HCEC 1CT (cell line): Measurements from ENCODE around the gene ASZ1.
A peak's percentile ranks its signal among the peaks of the same experiment; 100 is the strongest.
"Not testable (repeated sequence)": the region's sequence is repeated elsewhere in the genome, so short reads cannot be mapped to it uniquely, and the experiment has no call there.

Experiments used
- DNase-seq: peaks from one replicate; pipeline ENCODE4 v3.0.0-alpha.2; 2017

ASZ1 gene

GRCh38 chr7:117427258-117427701, at the start of gene ASZ1:
Gene ASZ1, minus strand, starts transcription at chr7:117427493. Its CDS starts 33 bp downstream, at chr7:117427460.
- no peak for DNase-seq

DNA sequence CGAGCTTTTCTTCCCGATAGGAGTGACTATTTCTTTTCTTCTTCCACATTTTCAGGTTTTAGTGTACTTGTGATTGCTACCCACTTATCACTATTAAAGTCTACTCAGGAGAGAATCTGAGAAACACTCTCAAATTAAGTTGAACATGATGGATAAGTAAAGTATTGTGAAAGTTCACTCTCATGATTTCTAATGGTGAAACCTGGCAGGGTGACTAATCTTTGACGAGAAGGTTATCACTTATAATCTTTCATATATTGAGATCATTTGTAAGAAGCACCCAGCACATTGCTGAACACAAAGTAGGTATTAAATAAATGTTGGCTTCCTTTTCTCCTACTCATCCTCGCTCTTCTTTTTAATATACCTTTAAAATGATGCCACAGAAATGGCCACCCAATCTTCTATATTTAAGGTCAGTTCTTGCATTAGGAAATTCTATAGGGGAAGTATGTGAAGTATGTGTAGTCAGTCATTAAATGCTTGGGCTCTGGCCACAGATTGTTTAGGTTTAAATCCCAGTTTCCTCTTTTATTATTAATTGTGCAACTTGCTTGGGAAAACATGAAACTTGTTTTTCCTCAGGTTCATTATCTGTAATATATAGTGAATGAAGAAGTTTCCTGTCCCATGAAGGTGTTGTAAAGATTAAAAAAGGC, 49.4 kb upstream of the ASZ1 start:
- DNase-seq = no peak

- DNase-seq = no peak
Measured at GRCh38 chr7:117472335-117472734, 45.0 kb upstream of the ASZ1 start.

DNA sequence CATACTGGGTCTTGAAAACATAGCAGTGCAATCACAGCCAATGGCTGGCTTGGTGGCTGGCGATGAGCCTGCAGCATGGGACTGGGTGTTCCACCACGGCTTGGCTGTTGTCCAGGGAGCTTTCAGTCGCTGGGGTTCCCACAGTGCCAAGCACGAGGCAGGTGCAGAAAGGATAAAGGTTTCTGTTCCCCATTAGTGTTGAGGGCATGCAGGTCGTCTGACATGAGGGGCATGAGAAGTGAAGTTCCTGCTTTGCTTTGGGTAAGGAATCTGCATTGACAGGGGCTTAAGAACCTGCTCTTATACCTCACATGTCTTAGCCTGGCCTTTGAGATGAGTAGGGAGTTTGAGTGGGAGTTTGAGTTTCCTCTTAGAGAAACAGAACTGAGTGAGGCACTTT, 43.5 kb upstream of the ASZ1 start:
- no peak for DNase-seq

GRCh38 chr7:117468174-117468573, 40.9 kb upstream of the ASZ1 start:
- DNase-seq = no peak

DNA sequence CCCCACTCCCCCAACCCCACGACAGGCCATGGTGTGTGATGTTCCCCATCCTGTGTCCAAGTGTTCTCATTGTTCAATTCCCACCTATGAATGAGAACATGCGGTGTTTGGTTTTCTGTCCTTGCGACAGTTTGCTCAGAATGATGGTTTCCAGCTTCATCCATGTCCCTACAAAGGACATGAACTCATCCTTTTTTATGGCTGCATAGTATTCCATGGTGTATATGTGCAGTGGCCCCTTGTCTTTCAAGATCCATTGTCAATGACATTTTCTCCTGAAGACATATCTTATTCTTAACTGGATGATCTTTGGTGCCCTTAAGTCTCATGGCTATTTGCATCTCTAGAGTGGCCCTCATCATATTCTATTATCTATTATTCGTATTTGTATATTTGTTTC, 33.5 kb upstream of the ASZ1 start:
- not testable (repeated sequence) for DNase-seq

DNA sequence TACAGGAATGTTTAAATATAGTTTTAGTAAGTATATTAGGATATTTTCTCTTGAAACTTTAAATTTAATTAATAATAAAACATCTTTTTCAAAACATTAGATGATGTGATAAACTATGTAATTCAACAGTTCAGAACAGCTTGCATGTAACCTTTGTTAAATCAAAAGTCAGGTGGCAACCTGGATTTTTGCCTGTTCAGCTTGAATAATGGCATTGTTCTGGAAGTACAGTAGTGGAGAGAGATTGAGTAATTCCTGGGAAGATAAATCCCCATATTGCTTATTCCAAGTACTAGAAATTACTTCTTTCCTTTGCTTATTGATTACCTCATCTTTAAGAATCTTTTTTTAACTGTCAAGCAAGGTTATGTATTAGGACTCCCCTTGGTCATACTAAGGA, 32.4 kb upstream of the ASZ1 start:
- DNase-seq = no peak

DNA sequence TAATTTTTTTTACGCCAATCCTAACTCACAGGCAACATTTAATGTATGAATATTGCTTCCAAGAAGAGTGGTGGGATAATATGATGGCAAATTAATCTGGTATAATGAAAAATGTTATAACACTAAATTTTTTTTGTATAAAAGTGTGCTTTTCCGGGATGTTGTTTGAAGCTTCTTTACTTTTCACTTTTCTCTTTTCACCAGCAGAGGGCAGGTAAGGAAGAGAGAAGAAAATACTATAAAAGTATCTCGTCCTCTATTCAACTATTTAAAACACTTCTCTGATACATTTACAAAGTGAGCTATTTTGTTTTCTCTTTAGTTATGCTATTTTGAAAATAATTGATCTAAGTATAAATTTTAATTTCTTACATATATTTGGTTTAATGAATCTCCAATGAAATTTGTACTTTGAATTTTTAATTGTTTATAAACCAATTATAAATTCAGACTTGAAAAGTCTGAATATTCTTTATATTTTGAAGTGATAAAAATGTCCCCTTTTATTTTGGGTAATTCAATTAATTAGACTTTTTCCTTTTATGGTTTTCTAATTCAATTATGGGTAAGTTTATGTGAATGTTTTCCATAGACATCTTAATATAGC, 31.8 kb upstream of the ASZ1 start:
- DNase-seq = peak; percentile 18

- DNase-seq = no peak
Measured at GRCh38 chr7:117448655-117449054, 21.4 kb upstream of the ASZ1 start.

- DNase-seq = no peak
Measured at GRCh38 chr7:117446220-117446815, 19.0 kb upstream of the ASZ1 start.

DNA sequence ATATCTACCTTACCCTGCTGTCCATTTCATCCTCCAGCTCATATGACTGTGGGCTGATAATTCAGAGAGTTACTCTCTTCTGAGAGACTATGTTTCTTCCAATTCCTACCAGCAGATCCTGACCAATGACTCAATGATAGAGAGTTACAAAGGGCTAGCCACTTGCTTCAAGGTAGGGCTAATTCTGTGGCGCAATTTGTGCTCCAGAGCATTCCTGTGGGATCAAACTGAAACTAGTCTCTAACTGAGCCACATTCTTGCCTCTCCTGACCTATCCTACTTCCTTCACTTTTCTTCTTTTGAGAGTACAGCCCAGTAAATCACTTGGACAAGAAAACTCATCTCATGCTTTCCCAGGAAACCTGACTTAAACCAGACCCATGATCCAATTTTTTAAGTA, 17.9 kb upstream of the ASZ1 start:
- DNase-seq = no peak

DNA sequence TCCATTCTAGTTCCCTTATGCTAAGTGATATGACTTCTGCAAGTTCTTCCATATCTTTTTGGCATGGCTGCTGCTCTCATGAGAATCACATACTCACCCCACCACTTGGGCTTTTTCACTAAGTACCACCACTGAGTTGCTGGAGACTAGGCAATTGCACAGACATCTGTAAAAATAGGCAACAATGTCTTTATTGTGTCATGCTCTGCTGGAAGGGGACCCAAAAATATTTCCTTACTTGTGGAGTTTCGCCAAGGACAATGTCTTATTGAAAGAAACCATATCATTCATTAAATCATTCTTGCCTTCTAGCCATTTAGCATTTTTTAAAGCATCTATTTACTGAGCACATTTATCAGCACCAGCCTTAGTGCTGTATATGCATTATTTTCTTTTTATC, 17.4 kb upstream of the ASZ1 start:
- DNase-seq = no peak

DNA sequence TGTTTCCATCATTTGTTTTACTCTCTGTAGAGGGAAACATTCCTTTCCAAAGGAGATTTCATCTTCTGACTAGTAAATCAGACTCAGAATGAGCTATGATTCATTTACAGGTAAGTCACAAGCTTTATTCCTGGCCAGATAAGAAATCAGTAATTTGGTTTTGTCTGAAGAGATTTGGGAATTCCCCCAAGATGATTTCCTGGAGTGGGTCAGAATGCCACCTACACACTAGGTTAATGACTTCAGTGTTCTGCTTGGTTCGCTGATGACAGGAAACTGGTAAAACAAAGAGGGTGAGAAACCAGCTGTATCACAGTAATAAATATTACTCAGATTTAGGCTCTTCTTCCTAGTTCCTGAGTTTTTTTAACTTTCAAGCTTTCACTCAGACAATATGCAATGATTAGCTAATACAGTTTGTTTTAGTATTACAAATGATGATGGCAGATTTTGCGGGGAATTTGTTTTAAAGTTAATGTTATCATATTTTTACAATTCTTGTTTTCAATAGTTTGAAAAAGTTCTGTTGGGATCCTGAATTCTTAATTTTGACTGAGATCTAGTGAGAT, 8.3 kb upstream of the ASZ1 start:
- DNase-seq = no peak

GRCh38 chr7:117424090-117424829, 3.0 kb downstream of the ASZ1 start:
- DNase-seq = no peak

DNA sequence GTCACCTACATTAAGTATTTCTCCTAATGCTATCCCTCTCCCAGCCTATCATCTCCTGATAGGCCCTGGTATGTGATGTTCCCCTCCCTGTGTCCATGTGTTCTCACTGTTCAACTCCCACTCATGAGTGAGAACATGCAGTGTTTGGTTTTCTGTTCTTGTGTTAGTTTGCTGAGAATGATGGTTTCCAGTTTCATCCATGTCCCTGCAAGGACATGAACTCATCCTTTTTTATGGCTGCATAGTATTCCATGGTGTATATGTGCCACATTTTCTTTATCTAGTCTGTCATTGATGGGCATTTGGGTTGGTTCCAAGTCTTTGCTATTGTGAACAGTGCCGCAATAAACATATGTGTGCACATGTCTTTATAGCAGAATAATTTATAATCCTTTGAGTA, 12.7 kb downstream of the ASZ1 start:
- DNase-seq = not testable (repeated sequence)

DNA sequence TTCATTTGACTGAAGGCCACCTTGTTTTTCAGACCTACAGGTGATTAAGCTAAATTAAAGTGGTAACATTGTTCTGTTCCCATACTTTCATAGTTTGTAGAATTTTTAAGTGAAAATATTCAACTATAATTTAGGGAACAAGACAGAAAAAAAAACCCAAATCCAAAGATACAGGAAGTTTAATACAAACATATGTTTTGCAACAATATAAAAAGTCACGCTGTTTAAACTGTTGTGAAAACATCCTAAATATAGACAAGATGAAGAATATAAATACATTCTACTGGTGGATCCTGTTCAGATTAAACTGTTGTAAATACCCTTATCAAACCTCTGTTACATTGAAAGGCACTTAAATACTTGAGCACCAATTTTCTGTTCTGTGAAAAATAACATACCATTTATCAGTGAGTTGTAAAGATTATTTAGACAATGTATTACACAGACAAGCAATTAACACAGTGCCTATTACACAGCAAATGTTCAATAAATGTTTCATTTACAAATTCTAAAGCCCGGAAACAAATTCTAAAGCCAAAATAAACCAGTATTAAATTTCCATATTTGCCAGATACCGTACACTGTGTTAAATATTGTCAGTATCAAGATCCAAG, 14.2 kb downstream of the ASZ1 start:
- no peak for DNase-seq

DNA sequence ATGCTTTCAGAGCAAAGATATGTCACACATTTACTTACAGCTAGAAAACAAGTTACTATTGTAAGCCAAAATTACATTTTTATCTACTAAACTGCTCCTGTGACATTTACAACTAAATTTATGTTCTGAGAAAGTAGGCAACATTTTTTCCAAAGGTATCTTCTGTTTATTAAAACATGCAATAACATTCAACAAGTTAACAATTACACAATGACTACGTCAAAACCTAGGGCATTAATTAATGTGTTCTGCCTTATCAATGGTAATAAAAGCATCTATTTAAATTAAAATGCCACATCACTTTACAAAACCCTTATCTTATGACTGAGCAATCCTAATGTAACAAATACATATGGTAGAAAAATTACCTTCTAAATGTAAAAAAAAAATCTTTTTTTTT, 14.9 kb downstream of the ASZ1 start:
- DNase-seq = no peak

GRCh38 chr7:117411539-117411938, 15.8 kb downstream of the ASZ1 start:
- DNase-seq = no peak

- no peak for DNase-seq
Measured at GRCh38 chr7:117408831-117409230, 18.5 kb downstream of the ASZ1 start.

DNA sequence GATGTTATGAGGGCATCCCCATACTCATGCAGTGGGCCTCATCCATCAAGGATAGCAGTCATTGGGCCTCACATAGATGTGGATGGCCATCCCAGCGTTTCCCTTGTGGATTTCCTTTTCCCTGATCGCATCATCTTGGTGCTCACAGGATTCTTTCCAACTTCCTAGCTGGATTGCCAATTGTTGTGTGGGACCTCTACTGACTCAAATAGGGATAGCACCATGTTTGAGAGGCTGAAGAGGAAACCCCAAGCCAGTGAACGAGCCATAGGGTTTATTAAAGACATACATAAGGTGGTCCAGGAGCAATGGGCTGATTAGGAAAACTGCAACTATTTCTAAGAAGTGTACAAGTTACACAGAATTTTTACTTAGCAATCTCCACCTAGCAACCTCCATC, 21.8 kb downstream of the ASZ1 start:
- no peak for DNase-seq

DNA sequence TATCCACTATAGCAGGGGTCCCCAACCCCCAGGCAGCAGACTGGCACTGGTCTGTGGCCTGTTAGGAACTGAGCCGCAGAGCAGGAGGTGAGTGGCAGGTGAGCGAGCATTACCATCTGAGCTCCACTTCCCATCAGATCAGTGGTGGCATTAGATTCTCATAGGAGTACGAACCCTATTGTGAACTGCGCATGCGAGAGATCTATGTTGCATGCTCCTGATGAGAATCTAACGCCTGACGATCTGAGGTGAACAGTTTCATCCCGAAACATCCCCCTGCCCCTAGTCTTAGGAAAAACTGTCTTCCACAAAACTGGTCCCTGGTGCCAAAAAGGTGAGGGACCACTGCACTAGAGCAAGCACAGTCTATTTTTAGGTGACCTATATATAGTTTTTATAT, 23.6 kb downstream of the ASZ1 start:
- no peak for DNase-seq

DNA sequence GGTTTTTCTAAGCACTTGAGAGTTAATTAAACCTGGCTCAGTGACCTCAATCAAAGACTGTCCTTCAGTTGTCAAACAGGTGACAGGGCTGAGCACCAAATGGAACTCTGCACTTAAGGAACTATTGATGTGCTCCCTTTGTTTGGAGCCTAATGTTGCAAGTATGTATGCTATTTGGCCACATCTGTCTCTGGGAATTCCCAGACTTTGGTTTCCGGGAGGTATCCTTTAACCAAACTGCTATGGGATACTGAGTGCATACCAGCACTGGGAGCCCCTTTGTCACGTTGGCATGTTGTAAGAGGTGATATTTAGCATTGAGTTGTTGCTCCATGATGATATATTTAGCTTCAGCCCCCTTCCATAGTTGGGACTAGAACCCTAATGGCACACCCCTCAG, 25.2 kb downstream of the ASZ1 start:
- no peak for DNase-seq
